CD4-positive, alpha-beta T cell (primary cell): Measurements from ENCODE around the gene JRKL. TPM values are rescaled to one million over a fixed set of nuclear protein-coding genes. Genes with fewer than 3 reads are reported as not detected.

ENCODE experiments used
- ATAC-seq: fragments of 200-7000 bp; cut with Tn5 transposase; one replicate; pipeline ENCODE4 v1.10.0; 2022; ENCODE audit warnings: mild to moderate bottlenecking; ENCODE audit not compliant: poor library complexity
- CTCF ChIA-PET: fragments of 350-600 bp; sonication (Branson Sonifier 250); formaldehyde crosslinking; loops from one replicate; lab custom pipeline; 2021; ENCODE audit warnings: antibody characterized with exemption, inconsistent platforms; lab: Charles Lee
- POLR2A ChIA-PET: fragments of 350-600 bp; sonication (Branson Sonifier 250); formaldehyde crosslinking; loops from one replicate; lab custom pipeline; 2021; ENCODE audit warnings: antibody characterized with exemption, inconsistent platforms; lab: Charles Lee
- DNase-seq, 14 experiments: peaks; one replicate each; pipeline ENCODE4 v3.0.0-alpha.2; 2013 to 2020; ENCODE audit warnings: mixed read lengths in 2 of 14
- H3K27ac ChIP-seq, 2 donors: one replicate each; pipeline versions ENCODE4 v1.5.1 to v1.7.0; 2013; ENCODE audit warnings: low read length in 2 of 2, low read depth in 1 of 2, mild to moderate bottlenecking in 1 of 2
- H3K27me3 ChIP-seq, 2 experiments: 1 replicate in 1 of 2; 2 replicates in 1 of 2; pipeline versions ENCODE4 v1.6.1 to v1.7.0; 2013; ENCODE audit warnings: low read length in 2 of 2, control low read depth in 1 of 2, mild to moderate bottlenecking in 1 of 2, moderate library complexity in 1 of 2; ENCODE audit not compliant: insufficient read depth in 2 of 2, control insufficient read depth in 1 of 2
- H3K36me3 ChIP-seq: one replicate; pipeline ENCODE4 v1.6.1; 2013; ENCODE audit warnings: low read length, control low read depth; ENCODE audit not compliant: insufficient read depth
- H3K4me1 ChIP-seq: one replicate; pipeline ENCODE4 v1.6.1; 2013; ENCODE audit warnings: low read length, control low read depth; ENCODE audit not compliant: insufficient read depth
- H3K4me3 ChIP-seq: one replicate; pipeline ENCODE4 v1.5.1; 2013; ENCODE audit warnings: mild to moderate bottlenecking, low read length, moderate library complexity
- H3K9me3 ChIP-seq, 2 experiments: 1 replicate in 1 of 2; 2 replicates in 1 of 2; pipeline versions ENCODE4 v1.6.1 to v1.7.0; 2013; ENCODE audit warnings: low read length in 2 of 2, mild to moderate bottlenecking in 2 of 2, control low read depth in 1 of 2, moderate library complexity in 1 of 2; ENCODE audit not compliant: control insufficient read depth in 1 of 2, insufficient read depth in 1 of 2
- H3K27ac Mint-ChIP-seq: one replicate; pipeline ENCODE4 v1.8.0; 2020; ENCODE audit warnings: mixed read lengths
- H3K27me3 Mint-ChIP-seq: one replicate; pipeline ENCODE4 v1.8.0; 2021; ENCODE audit warnings: mixed read lengths
- H3K36me3 Mint-ChIP-seq: one replicate; pipeline ENCODE4 v1.8.0; 2021; ENCODE audit warnings: low read depth, mixed read lengths
- H3K4me1 Mint-ChIP-seq: one replicate; pipeline ENCODE4 v1.8.0; 2021; ENCODE audit warnings: low read depth, mixed read lengths
- H3K4me3 Mint-ChIP-seq: one replicate; pipeline ENCODE4 v1.8.0; 2020; ENCODE audit warnings: mild to moderate bottlenecking, mixed read lengths
- H3K9me3 Mint-ChIP-seq: one replicate; pipeline ENCODE4 v1.8.0; 2020; ENCODE audit warnings: mixed read lengths
- intact Hi-C, 2 experiments: fragments of 100-400 bp; cut with DNase I in 1 of 2; cut with micrococcal nuclease in 1 of 2; formaldehyde crosslinking; loops; one replicate each; pipeline versions ENCODE4 v1.15.1 to v1.9.0; 2023 to 2025; cut with DNase I, micrococcal nuclease
- total RNA-seq, 174 experiments: library from RNA in 2 of 174; stranded (reverse) in 2 of 174; gene quantifications; one replicate each; pipeline ENCODE4 v1.2.3 and lab custom pipeline; 2021 to 2026
- TF ChIP-seq, protein P1 (sequence below): fragments of 200-600 bp; IDR thresholded peaks from one replicate; pipeline ENCODE4 v1.8.0; 2022; ENCODE audit warnings: antibody characterized with exemption, mild to moderate bottlenecking

Gene JRKL
- total RNA-seq, 2 experiments from 2014 or later, result 3.0 to 3.5 TPM

DNA sequence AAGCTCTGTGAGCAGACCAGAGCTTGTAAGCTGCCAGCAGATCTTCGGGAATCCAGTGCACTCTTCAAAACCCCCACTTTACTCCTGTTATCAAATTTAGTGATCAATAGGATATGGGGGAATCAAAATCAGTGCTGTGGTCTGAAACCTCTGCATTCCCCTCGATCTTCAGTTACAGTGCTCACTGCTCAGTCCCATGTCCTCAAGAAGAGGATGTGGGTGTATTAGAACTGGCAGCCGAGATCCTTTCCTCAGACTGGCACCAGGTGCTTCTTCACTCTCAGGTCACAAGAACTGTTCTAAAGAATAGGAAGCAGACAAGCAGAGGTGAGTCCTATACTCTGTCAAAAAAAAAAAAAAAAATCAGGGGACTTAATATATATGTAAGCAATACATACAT lies 31.5 kb upstream of the JRKL start:
- H3K9me3 Mint-ChIP-seq, result no peaks in the 10 kb centered on the region
- Histone ChIP-seq H3K4me3 (no peak overlapping the region), H3K4me1 (no peaks in the 10 kb centered on the region), H3K27me3 (no peaks in the 10 kb centered on the region), H3K9me3 (no peaks in the 10 kb centered on the region), H3K36me3 (peaks cover 42% of the 10 kb centered on the region), H3K27ac (no peak overlapping the region)
- ChIA-PET POLR2A (no interaction called here), CTCF (interaction anchor here (2.1 kb wide), 1 partner anchor 15 kb away, joined by 8 read pairs; the partner anchor contains the start of gene MAML2)
- no peak overlapping the region for H3K4me3 Mint-ChIP-seq
- intact Hi-C loops, result no loop called here
- ATAC-seq, result no peak
- H3K27ac Mint-ChIP-seq, result no peak overlapping the region
- no peak for DNase-seq
- H3K4me1 Mint-ChIP-seq, result no peaks in the 10 kb centered on the region
- H3K36me3 Mint-ChIP-seq, result peaks cover 74% of the 10 kb centered on the region
- H3K27me3 Mint-ChIP-seq, result no peaks in the 10 kb centered on the region
- TF ChIP-seq, protein P1, sequence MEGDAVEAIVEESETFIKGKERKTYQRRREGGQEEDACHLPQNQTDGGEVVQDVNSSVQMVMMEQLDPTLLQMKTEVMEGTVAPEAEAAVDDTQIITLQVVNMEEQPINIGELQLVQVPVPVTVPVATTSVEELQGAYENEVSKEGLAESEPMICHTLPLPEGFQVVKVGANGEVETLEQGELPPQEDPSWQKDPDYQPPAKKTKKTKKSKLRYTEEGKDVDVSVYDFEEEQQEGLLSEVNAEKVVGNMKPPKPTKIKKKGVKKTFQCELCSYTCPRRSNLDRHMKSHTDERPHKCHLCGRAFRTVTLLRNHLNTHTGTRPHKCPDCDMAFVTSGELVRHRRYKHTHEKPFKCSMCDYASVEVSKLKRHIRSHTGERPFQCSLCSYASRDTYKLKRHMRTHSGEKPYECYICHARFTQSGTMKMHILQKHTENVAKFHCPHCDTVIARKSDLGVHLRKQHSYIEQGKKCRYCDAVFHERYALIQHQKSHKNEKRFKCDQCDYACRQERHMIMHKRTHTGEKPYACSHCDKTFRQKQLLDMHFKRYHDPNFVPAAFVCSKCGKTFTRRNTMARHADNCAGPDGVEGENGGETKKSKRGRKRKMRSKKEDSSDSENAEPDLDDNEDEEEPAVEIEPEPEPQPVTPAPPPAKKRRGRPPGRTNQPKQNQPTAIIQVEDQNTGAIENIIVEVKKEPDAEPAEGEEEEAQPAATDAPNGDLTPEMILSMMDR, result no peak

DNA sequence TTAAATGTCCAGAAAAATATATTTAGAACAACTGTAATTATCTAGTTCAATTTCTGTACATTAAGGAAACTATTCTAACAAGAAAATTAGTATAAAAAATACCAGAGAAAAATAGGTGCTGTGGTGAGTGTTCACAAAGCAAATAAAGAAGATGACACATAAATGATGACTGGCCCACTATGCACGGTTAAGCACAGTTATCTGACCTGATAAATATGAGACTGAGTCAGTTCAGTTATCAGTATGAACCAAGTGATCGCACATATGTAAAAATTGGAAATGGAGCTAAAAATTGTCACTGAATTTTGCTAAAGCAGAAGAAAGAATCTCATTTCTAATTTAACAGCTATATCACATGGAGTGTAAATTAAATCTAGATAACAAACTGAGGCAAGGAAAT lies 28.0 kb upstream of the JRKL start:
- Histone ChIP-seq H3K36me3 (peaks cover 40% of the 10 kb centered on the region), H3K4me1 (no peaks in the 10 kb centered on the region), H3K4me3 (no peak overlapping the region), H3K27me3 (no peaks in the 10 kb centered on the region), H3K9me3 (no peaks in the 10 kb centered on the region), H3K27ac (no peak overlapping the region)
- CTCF ChIA-PET, result interaction anchor here (1.1 kb wide), 1 partner anchor 19 kb away, joined by 4 read pairs; the partner anchor contains the start of gene MAML2
- Mint-ChIP-seq H3K27ac (no peak overlapping the region), H3K36me3 (peaks cover 68% of the 10 kb centered on the region), H3K4me1 (no peaks in the 10 kb centered on the region), H3K4me3 (no peak overlapping the region), H3K9me3 (no peaks in the 10 kb centered on the region), H3K27me3 (no peaks in the 10 kb centered on the region)
- intact Hi-C loops, result no loop called here
- POLR2A ChIA-PET, result interaction anchor here (0.6 kb wide), 1 partner anchor 19 kb away, joined by 3 read pairs; the partner anchor contains the start of gene MAML2
- DNase-seq (no peak), ATAC-seq (no peak)
- TF ChIP-seq, protein P1, result no peak

DNA sequence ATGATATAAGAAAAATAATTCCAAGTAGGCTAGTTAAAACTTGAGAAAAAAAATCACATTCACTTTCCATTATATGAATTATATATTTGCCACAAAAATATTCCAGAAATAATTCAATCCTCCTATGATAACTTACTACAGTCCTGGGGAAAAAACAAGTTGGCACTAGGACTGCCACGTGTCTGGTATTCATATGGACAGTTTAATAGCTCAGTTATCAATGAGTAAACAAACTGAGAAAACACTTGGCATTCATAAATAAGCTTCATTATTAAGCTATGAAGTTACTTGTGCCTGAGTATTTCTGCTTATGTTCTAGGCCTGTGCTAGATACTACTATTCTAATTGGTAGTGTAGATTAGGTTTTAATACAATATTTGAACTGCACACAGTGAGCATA lies 24.3 kb upstream of the JRKL start:
- no peaks in the 10 kb centered on the region for H3K9me3 Mint-ChIP-seq
- intact Hi-C loops, result no loop called here
- H3K27me3 Mint-ChIP-seq, result no peaks in the 10 kb centered on the region
- DNase-seq (no peak), ATAC-seq (no peak)
- H3K27ac Mint-ChIP-seq, result no peak overlapping the region
- Histone ChIP-seq H3K9me3 (no peaks in the 10 kb centered on the region), H3K27ac (no peak overlapping the region), H3K36me3 (peaks cover 31% of the 10 kb centered on the region), H3K4me1 (no peaks in the 10 kb centered on the region), H3K4me3 (no peak overlapping the region), H3K27me3 (no peaks in the 10 kb centered on the region)
- POLR2A ChIA-PET, result interaction anchor here (1.6 kb wide), 1 partner anchor 24 kb away, joined by 7 read pairs; the partner anchor contains the start of genes CCDC82 and JRKL
- CTCF ChIA-PET, result interaction anchor here (1.1 kb wide), 1 partner anchor 22 kb away, joined by 3 read pairs; the partner anchor contains the start of gene MAML2
- no peak overlapping the region for H3K4me3 Mint-ChIP-seq
- no peaks in the 10 kb centered on the region for H3K4me1 Mint-ChIP-seq
- TF ChIP-seq, protein P1, result no peak
- H3K36me3 Mint-ChIP-seq, result peaks cover 71% of the 10 kb centered on the region
